GM18870 (cell line): ENCODE data around the gene AATK.
"Not testable (repeated sequence)": the region's sequence is repeated elsewhere in the genome, so short reads cannot be mapped to it uniquely, and the experiment has no call there.

Experiments used
- ATAC-seq: cut with Tn5 transposase; IDR thresholded peaks from one replicate; pipeline ENCODE4 v1.9.1; 2021; ENCODE audit warnings: moderate library complexity; ENCODE audit not compliant: unreplicated experiment

AATK gene

DNA sequence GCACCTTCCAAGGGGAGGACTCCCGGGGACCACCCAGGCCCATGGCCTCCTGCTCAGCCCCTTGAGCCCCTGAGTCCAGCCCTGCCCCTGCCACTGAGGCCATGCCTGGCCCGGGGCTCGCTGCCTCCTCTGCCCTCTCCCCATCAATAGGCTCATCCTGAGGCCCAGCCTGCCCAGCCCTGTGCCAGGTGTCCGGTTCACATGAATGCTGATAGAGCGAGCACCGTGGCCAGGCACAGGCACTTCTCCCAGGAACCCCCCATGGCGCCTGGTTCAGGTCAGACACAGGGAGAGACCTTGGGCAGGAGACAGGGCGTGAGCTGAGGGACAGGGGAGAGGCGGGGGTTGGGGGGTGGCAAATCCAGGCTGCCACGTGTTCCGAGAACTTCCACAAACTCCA, 3.5 kb downstream of the AATK start:
- ATAC-seq, result no peak

- no peak for ATAC-seq
Measured at GRCh38 chr17:81161972-81162371, 4.0 kb downstream of the AATK start.

- ATAC-seq, result no peak
Measured at GRCh38 chr17:81161536-81161935, 4.5 kb downstream of the AATK start.

DNA sequence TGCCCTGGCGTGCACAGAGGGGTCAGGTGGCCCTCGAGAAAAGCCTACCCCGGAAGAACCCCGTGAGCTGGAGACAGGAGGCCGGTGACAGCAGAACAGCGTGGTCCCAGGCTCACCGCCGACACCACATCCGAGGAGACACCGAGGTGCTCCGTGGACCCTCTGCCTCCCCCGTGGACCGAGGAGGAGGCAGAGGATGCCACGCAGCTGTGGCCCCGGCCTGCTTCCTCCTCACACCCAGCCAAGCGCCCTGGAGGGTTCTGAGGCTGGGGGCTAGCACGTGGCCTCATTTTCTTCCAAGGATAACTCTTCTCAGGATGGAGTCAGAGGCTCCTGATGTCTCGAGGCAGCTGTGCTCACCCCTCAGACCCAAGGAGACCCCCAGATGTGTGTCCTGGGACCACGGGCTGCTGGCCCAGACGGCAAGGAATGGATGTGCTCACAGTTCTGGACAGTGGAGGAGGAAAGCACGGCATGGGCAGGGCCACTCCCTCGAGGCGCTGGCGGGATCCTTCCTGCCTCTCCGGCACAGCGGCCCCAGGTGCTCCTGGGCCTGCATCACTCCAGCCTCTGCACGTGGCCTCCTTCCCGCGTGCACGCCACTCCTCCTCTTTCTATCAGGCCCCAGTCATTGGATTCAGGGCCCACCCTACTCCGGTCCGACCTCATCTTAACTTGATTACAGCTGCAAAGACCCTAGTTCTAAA, 5.1 kb downstream of the AATK start:
- no peak for ATAC-seq

DNA sequence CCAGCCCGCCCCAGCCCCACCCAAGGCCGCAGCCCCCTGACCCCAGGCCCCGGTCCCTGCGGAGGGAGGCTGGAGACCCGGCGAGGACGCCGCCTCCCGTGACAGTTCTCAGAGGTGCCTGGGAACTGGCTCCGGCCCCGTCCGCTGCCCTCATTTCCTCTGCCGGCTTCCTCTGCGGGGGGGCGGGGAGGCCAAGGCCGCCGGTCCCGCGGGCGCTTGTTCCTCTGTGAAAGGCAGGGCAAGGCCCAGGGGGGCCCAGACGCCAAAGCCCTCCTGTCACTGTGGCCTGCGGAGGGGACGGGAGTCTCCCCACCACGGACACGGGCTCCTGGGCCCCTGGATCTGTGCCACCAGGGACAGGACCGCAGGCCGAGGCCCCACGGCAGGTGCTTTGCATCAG, 5.7 kb downstream of the AATK start:
- ATAC-seq, result no peak

- ATAC-seq, result no peak
Measured at GRCh38 chr17:81159611-81160265, 6.3 kb downstream of the AATK start.

DNA sequence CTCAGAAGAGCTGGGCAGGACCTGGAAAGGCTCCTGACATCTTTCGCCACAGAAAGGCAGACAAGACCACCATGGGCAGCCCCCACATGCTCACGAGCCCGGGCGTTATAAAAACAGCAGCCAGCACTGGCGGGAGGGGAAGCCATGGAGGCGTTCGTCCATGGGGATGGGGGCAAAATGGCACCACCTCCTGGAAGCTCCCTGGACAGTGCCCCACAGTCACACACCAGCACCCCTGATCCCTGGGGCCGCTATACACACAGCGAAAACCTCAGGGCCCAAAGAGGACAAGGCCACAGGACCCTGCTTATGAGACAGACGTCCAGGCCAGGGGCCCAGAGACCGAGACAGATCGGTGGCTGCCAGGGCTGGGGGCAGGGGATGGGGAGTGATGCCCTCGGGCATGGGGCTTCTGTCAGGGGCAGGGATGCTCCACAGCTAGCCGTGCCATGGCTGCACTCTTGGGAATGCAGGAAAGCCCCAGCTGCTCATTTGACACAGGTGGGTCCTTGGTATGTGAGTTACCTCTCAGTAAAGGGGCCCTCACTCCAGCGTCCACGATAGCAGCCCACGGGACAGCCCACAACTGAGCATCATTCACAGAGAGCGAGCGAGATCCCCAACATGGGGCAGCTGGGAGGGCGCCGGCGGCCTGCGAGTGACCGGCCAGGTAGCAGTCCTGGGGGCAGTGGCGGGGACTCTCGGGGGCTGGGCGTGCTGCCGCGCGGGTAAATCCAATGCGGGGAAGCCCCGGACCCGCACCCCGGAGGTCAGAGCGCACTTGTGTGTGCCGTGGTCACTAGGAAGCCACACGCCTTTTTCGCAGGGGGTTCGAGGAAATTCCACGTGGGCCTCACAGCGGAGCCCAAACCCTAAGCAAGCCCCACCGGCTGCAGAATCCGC, 7.1 kb downstream of the AATK start:
- no peak for ATAC-seq

- no peak for ATAC-seq
Measured at GRCh38 chr17:81157848-81158687, 8.0 kb downstream of the AATK start.

GRCh38 chr17:81156866-81157805, 8.9 kb downstream of the AATK start:
- ATAC-seq, result no peak

DNA sequence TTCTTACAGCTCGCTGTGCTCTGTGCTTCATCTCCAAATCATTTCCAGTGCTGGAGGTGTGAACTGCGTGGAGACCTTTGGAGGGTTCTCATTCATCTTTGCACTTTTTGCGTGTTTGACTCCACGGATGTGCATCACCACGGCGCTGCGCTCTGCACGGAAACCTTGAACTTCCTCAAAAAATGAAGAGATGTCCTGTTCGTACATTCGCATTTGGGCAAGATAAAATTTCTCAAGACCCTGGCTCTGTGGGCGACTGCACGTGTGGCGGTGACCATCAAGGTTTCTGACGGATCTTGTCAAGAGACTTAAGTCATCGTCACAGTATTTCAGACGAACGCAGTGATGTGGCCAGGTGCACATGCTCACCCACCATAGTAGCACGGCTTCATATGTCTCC, 11.1 kb downstream of the AATK start:
- no peak for ATAC-seq

DNA sequence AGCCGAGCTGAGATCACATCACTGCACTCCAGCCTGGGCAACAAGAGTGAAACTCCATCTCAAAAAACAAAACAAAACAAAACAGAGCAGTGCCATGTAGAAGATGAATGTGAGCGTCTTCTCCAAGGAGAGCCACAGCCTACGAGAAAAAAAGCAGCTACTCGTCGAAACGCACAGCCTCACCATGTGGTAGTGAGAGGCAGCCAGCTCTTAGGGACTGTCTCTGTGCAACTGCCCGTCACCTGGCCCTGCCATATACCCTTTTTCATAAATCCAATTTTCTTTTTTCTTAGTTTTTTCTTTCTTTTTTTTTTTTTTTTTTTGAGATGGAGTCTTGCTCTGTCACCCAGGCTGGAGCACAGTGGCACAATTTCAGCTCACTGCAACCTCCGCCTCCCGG, 12.0 kb downstream of the AATK start:
- ATAC-seq, result not testable (repeated sequence)

- ATAC-seq, result no peak
Measured at GRCh38 chr17:81153340-81153803, 12.6 kb downstream of the AATK start.

- no peak for ATAC-seq
Measured at GRCh38 chr17:81152288-81152828, 13.7 kb downstream of the AATK start.

DNA sequence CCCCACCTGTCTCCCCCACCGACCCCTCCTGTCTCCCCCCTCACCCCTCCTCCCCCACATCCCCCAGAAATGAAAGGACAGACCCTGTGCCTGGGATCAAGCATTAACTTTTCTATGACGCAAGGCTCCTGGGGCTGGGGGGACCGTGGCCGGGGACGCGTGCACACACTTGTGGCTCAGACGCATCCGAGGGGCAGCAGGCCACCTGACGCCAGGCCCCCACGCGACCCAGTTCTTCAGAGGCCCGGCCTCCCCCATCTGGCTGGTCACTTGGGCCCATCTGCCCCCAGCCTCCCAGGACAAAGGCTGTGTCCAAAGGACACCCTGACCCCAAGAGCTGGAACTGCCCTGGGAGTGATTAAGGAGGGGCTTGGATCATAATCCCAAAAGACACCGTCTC, 14.7 kb downstream of the AATK start:
- no peak for ATAC-seq

DNA sequence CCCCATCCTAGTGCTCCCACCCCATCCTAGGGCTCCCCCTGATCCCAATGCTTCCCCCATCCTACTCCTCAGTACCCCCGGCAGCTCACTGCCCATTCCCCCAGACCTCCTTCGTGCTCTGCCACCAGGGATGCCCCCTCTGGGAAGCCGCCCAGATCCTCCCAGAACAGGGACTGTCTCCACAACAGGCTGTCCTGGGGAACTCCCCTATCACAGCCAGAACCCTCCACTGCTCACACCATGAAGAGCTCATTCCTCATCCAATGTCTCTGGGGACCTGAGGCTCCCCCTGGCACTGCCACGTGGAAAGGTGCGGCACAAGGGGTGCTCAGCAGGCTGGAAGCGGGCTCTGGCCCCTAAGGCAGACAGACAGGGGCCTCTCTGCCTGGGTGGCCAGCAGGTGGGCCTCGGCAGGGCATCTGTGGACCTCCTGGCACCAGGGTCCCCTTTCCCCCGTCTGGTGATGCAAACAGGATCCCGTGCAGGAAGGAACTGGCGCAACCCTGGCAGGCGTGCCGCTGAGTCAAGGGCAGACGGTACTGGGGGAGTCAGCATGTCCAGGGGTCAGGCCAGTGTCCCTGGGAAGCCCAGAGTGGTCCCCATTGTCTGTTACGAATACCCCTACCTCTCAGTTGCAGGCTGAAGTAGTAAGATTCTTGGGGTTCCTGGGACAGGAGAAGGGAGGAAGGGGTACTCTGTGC, 15.5 kb downstream of the AATK start:
- ATAC-seq, result no peak

GRCh38 chr17:81148986-81149533, 17.0 kb downstream of the AATK start:
- no peak for ATAC-seq

DNA sequence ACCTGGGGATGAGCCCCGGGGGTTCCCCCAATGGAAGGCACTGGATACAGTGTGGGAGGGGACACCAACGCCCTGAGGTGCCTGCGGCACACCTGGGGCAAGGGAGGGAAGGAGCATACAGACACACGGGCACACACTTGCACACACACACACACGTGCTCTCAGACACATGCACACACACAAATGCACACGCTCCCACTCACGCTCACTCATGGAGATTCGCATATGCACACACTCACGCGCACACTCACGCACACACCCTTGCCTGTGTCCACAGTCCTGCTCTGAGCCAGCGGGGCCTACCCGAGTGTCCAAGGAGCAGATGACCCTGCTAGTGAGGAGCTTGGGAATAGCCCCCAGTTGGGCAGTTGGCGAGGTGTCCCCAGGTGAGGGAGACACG, 17.4 kb downstream of the AATK start:
- ATAC-seq, result no peak

DNA sequence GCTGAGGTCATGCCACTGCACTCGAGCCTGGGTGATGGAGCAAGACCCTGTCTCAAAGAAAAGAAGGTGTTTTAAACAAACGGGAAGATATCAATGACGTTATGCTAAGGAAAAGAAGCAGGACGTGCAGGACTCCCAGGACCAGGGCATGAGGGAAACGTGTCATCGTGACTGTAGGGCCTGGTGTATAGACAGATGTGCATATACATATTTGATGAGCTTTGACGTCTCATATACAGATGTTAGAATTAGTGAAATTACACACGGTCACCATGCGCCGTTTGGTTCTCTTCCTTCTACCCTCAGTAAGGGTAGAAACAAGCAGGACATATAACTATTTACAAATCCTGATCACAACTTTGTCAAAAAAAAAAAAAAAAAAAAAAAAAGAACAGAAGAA, 18.3 kb downstream of the AATK start:
- no peak for ATAC-seq
